HG03025 (cell line): ENCODE results near the gene METRNL.

Source experiments
- ATAC-seq: cut with Tn5 transposase; IDR thresholded peaks from one replicate; pipeline ENCODE4 v1.9.1; 2021; ENCODE audit warnings: mild to moderate bottlenecking, moderate library complexity; ENCODE audit not compliant: unreplicated experiment, low FRiP score

Gene METRNL

DNA sequence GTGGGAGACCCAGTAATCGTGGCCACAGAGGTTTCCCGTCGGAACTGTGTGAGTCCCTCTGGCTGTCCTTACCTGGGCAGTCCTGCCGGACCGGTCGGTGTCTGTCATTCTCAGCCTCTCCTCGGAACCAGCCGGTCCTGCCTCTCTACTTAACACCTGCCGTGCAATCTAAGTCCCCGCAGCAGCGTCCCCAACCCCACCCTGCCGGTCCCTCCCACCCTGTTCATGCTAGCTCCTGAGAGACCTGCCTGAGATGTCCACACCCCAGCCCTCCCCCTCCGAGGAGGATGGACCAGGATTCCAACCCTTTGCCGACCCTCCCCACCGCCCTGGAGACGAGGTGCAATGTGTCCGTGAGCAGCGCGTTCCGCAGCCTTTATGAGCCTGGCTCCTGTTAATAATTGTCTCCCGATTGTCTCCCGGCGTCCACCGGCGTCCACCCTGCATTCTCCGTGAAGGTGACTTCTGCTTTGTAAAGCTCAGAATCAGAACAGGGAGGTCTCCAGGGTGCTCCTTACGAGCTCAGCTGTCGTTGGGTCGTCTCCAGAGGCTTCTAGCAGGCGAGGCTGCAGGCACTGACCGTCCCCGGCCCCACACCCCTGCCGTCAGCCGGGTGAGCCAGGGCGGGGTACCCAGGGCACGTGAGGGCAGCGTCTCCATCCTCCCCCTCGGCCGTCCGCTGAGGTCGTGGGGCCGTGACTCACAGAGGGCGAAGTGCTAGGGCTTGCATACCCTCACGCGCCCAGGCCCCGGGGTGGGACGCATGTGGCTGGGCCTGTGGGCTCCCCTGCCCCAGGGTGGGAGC is 10.1 kb downstream of the METRNL start:
- ATAC-seq: no peak

DNA sequence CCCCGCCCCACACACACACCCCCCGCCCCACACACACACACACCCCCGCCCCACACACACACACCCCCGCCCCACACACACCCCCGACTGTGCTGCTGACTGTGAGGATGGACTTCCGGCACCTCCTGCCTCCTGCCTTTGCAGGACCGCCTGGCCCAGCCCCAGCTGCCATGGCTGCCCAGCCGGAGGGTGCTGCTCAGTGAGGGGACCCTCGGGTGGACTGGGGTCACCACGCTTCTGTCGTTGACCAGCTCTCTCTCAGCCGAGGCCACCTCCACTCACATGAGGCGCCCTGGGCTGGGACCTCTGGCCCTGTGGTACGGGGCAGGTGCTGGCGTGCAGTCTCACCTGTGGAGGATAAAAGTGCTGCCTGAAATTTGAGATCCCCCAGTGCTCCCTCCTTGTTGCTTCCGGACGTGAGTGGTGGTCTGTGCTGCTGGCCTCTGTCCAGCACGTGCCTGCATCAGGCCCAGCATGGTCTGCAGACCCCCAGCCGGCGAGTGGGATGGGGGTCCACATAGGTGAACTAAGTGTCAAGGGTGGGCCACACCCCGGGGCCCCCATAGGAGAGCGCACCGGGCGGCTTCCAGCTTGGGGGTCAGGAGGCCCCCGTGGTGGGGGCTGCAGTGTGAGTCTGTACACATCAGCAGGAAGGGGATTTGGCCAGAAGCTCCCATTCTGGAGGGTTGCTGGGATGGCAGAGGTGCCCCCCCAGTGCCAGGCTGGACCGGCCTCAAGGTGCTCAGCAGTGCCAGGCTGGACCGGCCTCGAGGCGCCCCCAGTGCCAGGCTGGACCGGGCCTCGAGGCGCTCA is 11.2 kb downstream of the METRNL start:
- ATAC-seq: no peak

- ATAC-seq: no peak
Observed at GRCh38 chr17:83091257-83092141, 12.1 kb downstream of the METRNL start.

DNA sequence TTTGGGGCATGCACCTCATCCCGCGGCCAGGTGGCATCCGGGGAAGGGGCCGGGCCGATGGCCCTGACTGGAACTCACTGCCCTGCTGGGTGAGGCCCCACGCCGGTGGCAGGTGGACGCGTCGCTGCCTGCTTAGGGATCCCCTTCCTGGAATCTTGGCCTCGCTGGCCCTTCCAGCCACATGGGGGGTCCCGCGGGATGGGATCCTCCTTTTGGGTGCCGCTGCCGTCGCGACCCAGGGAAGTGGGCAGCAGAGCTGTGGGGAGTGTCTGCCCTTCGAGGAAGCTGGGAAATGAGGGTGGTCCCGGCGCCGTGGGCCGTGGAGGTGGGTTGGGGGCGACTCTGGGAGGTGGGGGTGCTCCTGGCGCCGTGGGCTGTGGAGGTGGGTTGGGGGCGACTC is 12.8 kb downstream of the METRNL start:
- ATAC-seq: no peak

DNA sequence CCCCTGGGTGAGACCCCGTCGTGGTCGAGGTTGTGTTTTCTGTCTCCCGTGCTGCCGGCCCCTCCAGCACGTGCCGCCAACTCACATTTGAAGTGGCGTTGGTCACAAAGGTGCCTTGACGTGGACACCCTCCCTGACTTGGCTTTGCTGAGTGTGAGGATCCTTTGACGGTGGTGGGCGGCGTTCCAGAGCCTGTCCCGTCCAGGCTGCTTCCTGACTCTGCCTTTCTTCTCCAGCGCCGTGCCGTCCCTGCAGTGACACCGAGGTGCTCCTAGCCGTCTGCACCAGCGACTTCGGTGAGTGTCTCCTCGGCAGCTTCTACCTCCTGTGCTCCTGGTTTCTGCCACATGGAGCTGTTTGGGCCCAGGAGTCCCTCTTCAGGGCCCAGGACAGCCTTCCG is 13.5 kb downstream of the METRNL start:
- ATAC-seq: no peak

- no peak for ATAC-seq
Observed at GRCh38 chr17:83093506-83093905, 14.1 kb downstream of the METRNL start.

DNA sequence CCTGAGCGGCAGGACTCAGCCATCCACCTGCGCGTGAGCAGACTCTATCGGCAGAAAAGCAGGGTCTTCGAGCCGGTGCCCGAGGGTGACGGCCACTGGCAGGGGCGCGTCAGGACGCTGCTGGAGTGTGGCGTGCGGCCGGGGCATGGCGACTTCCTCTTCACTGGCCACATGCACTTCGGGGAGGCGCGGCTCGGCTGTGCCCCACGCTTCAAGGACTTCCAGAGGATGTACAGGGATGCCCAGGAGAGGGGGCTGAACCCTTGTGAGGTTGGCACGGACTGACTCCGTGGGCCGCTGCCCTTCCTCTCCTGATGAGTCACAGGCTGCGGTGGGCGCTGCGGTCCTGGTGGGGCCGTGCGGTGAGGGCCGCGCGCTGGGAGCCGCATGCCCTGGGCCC is 14.9 kb downstream of the METRNL start:
- ATAC-seq: no peak

GRCh38 chr17:83095016-83095415 is 15.6 kb downstream of the METRNL start:
- ATAC-seq: no peak

- ATAC-seq: no peak
Observed at GRCh38 chr17:83096401-83097224, 17.2 kb downstream of the METRNL start.

DNA sequence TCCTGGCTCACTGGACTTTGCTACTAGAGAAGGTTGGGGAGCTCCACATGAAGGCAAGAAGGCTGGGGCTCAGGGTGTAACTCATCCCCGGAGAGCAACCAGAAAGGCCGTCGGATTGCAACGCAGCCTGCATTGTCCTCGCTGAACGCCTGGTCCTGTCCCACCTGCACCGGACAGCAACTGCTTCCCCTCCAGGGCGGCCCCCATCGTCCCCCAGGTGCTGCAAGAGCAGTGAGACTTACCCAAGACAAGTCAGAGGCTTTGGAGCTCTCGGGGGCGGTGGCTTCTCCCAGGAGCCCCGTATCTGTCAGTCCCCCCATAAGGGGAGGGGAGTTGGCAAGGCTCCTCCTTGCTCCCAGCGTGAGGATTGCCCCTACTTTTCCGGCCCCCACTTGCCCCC is 18.4 kb downstream of the METRNL start:
- ATAC-seq: no peak

DNA sequence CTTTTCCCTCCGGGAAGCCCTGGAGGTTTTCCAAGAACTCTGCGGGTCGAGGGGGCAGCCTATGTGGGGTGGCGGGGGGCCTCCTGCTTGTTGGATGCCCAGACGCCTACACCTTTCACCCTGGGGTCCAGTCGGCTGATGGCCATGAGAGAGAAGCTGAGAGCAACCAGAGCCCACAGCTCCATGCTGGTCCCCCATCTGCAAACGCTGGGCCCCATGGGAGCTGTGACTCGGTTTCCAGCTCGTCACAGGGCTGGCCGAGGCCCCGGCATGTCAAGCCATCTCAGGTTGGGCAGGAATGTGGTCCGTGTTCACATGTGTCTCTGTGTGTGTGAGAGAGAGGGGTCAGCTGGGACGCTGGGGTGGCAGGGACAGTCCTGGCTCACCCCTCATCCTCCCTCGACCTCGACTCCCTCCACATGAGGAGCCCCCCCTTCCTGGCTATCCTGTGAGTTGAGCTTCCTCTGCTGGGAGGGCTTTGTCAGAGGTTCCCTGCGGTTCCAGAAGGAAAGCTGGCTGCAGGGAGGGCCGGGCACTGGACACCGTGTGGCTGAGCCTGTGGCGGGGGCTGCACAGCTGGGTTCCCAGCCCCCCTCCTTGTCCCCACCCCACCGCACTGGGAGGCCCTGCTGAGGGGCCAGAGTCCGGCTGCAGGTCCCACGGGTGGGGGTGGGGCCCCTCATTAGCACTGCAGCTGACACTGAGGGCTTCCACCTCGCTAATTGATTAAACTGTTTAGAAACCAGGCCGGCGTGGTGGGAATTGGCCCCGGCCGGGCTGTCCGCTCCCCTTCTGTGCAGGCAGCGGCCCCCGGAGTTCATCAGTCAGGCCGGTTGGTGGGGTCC is 19.1 kb downstream of the METRNL start:
- ATAC-seq: no peak

DNA sequence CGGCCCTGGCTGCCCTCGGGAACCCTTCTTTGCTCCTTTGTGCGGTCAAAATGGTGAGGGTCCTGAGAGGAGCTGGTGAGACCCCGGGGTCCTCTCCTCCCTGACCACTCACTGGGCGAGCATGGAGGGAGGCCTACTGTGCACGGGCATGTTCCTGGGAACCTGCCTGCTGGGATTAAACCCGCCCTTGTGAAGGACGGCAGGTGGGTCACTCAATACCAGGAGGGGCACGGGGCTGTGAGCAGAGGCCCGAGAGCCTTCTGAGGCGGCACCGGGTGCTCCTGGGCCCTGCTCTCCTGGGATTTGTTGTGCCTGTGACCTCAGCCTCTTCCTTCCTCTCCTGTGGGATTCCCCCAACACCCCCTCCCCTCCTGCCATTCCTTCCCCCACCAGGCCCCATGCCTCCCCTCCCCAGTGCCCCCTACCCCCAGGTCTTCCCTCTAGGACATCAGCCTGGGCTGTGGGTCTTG is 19.7 kb downstream of the METRNL start:
- no peak for ATAC-seq

DNA sequence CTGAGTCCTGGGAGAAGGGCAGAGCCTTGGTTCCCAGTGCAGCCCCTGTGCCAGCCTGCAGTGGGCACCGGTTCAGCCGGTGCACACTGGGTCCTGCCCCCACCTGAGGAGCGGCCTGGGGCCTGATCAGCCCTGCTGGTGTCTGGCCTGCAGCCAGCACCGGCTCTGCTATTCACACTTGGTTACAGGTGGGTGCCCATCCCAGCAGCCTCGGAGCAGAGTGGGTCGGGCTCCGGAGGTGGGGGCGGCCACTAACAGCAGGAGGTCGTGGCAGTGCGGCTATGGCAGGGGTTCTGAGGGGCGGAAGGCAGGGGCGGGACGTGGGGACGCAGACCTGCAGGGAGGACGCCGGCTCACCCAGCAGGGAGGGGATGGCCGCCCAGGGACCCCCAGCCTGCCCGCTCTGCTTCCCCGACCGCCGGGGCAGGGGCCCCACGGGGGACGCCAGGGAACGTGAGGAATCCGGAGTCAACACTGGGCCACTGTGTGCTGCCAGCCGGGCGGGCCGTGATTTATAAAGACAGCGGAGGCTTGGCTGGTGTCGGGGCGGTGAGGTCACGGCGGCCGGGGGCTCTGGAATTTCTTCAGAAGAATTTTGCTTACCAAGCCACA is 20.3 kb downstream of the METRNL start:
- no peak for ATAC-seq

- no peak for ATAC-seq
Observed at GRCh38 chr17:83100220-83100852, 20.9 kb downstream of the METRNL start.

GRCh38 chr17:83100853-83101391 is 21.5 kb downstream of the METRNL start:
- ATAC-seq: no peak

- ATAC-seq: no peak
Observed at GRCh38 chr17:83101805-83102480, 22.5 kb downstream of the METRNL start.

DNA sequence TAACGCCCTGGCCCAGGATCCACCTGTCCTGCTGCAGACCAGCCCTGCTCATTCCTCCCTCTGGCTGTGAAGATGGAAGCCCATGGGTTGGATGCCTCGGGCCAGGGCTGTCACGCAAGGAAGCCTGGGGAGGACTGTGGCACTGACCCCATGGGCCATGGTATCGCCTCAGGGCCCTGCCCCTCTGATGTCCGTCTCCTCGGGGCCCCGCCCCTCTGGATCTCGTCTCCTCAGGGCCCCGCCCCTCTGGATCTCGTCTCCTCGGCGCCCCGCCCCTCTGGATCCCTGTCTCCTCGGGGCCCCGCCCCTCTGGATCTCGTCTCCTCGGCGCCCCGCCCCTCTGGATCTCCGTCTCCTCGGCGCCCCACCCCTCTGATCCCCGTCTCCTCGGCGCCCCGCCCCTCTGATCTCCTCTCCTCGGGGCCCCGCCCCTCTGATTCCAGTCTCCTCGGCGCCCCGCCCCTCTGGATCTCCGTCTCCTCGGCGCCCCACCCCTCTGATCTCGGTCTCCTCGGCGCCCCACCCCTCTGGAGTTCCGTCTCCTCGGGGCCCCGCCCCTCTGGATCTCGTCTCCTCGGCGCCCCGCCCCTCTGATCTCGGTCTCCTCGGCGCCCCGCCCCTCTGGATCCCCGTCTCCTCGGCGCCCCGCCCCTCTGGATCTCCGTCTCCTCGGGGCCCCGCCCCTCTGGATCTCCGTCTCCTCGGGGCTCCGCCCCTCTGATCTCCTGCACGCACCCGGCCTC is 24.0 kb downstream of the METRNL start:
- ATAC-seq: no peak
